ENCODE data around the gene SESN1. TPM values are rescaled to one million over a fixed set of nuclear protein-coding genes. Genes with fewer than 3 reads are reported as not detected.

SESN1 gene
- total and polyA plus RNA-seq, 9 donors, result 34.8 to 47.9 (median 40.9) TPM

DNA sequence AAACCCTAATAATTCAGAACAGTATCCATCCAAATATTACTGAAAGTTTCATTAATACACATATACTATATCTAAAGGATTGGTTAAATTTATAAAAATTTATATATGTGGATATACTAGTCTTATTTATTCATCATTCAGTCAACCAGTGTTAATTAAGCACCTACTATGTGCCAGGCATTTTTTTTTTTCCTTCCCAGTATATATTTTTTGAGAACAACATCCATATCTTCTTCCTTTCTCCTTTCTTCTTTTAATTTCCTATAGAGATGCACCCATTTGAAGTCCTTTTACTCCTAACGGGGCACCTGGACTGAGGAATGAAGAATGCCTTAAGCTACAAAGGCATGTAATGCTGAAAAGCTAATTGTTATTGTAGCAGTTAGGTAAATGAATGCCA, 72.8 kb downstream of the SESN1 start:
- no CpG with 5 or more reads among the region's 1 CpG for WGBS (ENCODE audit: insufficient coverage)
- H3K36me3 ChIP-seq (ENCODE audit: control insufficient read depth, insufficient read depth, low read length), result no peaks in the 10 kb centered on the region
- no peak overlapping the region for H3K27ac ChIP-seq (ENCODE audit: low read length)
- no peak overlapping the region for H3K4me3 ChIP-seq (ENCODE audit: low read length)
- DNase-seq, result no peak
- no peaks in the 10 kb centered on the region for H3K27me3 ChIP-seq (ENCODE audit: control insufficient read depth, insufficient read depth, low read length)
- no peaks in the 10 kb centered on the region for H3K4me1 ChIP-seq (ENCODE audit: control insufficient read depth, insufficient read depth, low read length)
- H3K9me3 ChIP-seq (replicated peaks; ENCODE audit: control insufficient read depth, low read depth, low read length), result no peaks in the 10 kb centered on the region

GRCh38 chr6:109019911-109020310, 74.7 kb downstream of the SESN1 start:
- Histone ChIP-seq H3K9me3 (replicated peaks; ENCODE audit: control insufficient read depth, low read depth, low read length) (no peaks in the 10 kb centered on the region), H3K36me3 (ENCODE audit: control insufficient read depth, insufficient read depth, low read length) (no peaks in the 10 kb centered on the region), H3K27ac (ENCODE audit: low read length) (no peak overlapping the region), H3K4me1 (ENCODE audit: control insufficient read depth, insufficient read depth, low read length) (no peaks in the 10 kb centered on the region), H3K27me3 (ENCODE audit: control insufficient read depth, insufficient read depth, low read length) (no peaks in the 10 kb centered on the region), H3K4me3 (ENCODE audit: low read length) (no peak overlapping the region)
- no CpG with 5 or more reads among the region's 1 CpG for WGBS (ENCODE audit: insufficient coverage)
- DNase-seq, result no peak

GRCh38 chr6:109015176-109015575, 79.5 kb downstream of the SESN1 start:
- no peaks in the 10 kb centered on the region for H3K9me3 ChIP-seq (replicated peaks; ENCODE audit: control insufficient read depth, low read depth, low read length)
- H3K27ac ChIP-seq (ENCODE audit: low read length), result no peak overlapping the region
- DNase-seq, result no peak
- H3K36me3 ChIP-seq (ENCODE audit: control insufficient read depth, insufficient read depth, low read length), result no peaks in the 10 kb centered on the region
- no peaks in the 10 kb centered on the region for H3K4me1 ChIP-seq (ENCODE audit: control insufficient read depth, insufficient read depth, low read length)
- no peak overlapping the region for H3K4me3 ChIP-seq (ENCODE audit: low read length)
- no peaks in the 10 kb centered on the region for H3K27me3 ChIP-seq (ENCODE audit: control insufficient read depth, insufficient read depth, low read length)

DNA sequence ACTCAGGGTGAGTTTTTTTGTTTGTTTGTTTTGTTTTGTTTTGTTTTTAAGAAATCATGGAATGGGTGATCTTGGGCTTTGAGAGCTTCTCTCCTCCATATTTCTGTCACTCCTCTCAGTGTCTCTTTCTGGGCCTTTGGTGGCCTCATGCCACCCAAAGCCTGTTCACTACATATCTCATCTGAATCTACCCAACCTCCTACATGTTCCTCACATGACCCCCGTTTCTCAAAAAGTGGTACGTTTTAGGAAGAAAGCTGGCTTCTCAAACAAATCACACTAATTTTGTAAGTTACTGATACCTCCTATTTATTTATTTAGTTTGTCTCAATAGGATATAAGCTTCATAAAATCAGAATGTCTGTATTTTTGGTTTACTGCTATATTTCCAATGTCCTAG, 80.0 kb downstream of the SESN1 start:
- no peak overlapping the region for H3K4me3 ChIP-seq (ENCODE audit: low read length)
- H3K27ac ChIP-seq (ENCODE audit: low read length), result no peak overlapping the region
- no peaks in the 10 kb centered on the region for H3K4me1 ChIP-seq (ENCODE audit: control insufficient read depth, insufficient read depth, low read length)
- no peaks in the 10 kb centered on the region for H3K9me3 ChIP-seq (replicated peaks; ENCODE audit: control insufficient read depth, low read depth, low read length)
- no CpG with 5 or more reads among the region's 2 CpGs for WGBS (ENCODE audit: insufficient coverage)
- no peak for DNase-seq
- H3K27me3 ChIP-seq (ENCODE audit: control insufficient read depth, insufficient read depth, low read length), result no peaks in the 10 kb centered on the region
- no peaks in the 10 kb centered on the region for H3K36me3 ChIP-seq (ENCODE audit: control insufficient read depth, insufficient read depth, low read length)

DNA sequence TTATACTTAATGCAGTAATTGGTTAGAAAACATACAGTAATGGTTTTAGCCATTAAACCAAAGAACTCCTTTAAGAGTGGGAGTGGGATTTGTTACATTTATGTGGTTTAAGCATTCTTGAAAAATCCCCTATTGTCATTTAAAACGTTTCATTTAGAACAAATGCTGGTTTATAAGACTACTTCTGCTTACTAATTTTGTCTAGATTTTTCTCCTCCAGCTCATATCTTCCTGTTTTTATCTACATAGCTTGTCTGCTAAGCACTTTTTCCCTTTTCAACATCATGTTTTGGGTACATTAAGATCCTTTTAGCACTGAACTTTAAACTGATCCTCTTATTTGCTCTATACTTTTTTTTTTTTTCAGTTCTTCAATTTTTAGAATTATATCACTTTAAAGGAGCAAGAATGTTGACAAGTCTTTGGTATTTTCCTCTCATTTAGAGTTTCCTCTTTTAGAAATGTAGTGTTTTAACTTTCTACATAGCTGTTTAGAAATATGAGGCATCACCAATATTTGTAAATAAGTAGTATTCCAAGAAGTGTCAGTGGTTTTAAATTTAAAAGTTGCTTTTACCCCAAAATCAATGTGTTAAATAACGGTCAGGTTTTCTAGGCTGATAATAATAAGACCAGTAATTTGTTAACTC, 80.9 kb downstream of the SESN1 start:
- WGBS (ENCODE audit: insufficient coverage), result no CpG with 5 or more reads among the region's 2 CpGs
- Histone ChIP-seq H3K27ac (ENCODE audit: low read length) (no peak overlapping the region), H3K4me1 (ENCODE audit: control insufficient read depth, insufficient read depth, low read length) (no peaks in the 10 kb centered on the region)

GRCh38 chr6:109010705-109011102, 83.9 kb downstream of the SESN1 start:
- H3K27ac ChIP-seq (ENCODE audit: low read length), result no peak overlapping the region
- no peaks in the 10 kb centered on the region for H3K27me3 ChIP-seq (ENCODE audit: control insufficient read depth, insufficient read depth, low read length)
- no peak for DNase-seq
- WGBS (ENCODE audit: insufficient coverage), result no CpG with 5 or more reads among the region's 2 CpGs
- no peaks in the 10 kb centered on the region for H3K9me3 ChIP-seq (replicated peaks; ENCODE audit: control insufficient read depth, low read depth, low read length)
- no peaks in the 10 kb centered on the region for H3K36me3 ChIP-seq (ENCODE audit: control insufficient read depth, insufficient read depth, low read length)
- H3K4me1 ChIP-seq (ENCODE audit: control insufficient read depth, insufficient read depth, low read length), result no peaks in the 10 kb centered on the region
- no peak overlapping the region for H3K4me3 ChIP-seq (ENCODE audit: low read length)

More for the DNA sequence above, 80.9 kb downstream of the SESN1 start:
- Histone ChIP-seq H3K36me3 (ENCODE audit: control insufficient read depth, insufficient read depth, low read length) (no peaks in the 10 kb centered on the region), H3K4me3 (ENCODE audit: low read length) (no peak overlapping the region), H3K9me3 (replicated peaks; ENCODE audit: control insufficient read depth, low read depth, low read length) (no peaks in the 10 kb centered on the region), H3K27me3 (ENCODE audit: control insufficient read depth, insufficient read depth, low read length) (no peaks in the 10 kb centered on the region)
- DNase-seq, result peak; percentile 43

DNA sequence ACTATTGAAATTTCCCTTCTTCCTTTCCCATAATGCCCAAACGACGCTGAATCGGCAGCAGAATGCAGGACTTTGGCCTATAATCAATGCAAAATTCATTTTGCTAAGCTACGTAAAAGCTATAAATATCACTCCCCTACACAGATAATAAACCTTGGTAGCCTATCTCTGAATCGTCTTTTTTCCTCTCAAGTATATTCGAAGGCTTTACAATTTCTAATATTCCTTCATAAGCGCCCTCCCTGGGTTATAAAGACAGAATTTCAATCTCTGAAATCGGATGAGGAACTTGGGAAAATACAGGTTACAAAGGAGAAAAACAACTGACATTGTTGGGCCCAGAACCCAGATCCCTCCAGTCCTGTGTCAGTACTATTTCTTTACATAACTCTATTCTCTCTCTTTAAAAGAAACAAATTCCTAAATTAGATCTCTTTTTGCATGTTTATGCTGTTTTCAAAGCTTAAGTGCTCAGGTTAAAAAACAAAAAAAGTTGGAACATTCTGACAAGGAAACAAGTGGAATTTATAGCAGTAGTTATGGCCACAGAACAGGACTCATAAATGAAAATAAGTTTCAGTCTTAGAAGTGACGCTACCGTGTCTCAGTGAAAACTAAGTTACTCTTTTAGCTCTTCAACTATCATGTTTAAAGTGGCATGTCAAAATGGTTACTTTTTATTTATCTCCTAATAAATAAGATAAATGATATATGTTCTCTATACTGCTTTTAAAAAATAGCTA, 84.5 kb downstream of the SESN1 start:
- Histone ChIP-seq H3K36me3 (ENCODE audit: control insufficient read depth, insufficient read depth, low read length) (no peaks in the 10 kb centered on the region), H3K27ac (ENCODE audit: low read length) (peak overlapping the region; percentile 96), H3K4me3 (ENCODE audit: low read length) (peak overlapping the region; percentile 91), H3K9me3 (replicated peaks; ENCODE audit: control insufficient read depth, low read depth, low read length) (no peaks in the 10 kb centered on the region), H3K4me1 (ENCODE audit: control insufficient read depth, insufficient read depth, low read length) (no peaks in the 10 kb centered on the region), H3K27me3 (ENCODE audit: control insufficient read depth, insufficient read depth, low read length) (no peaks in the 10 kb centered on the region)
- WGBS (ENCODE audit: insufficient coverage), result 0% methylated on average over 4 of the region's 10 CpGs
- no peak for DNase-seq

DNA sequence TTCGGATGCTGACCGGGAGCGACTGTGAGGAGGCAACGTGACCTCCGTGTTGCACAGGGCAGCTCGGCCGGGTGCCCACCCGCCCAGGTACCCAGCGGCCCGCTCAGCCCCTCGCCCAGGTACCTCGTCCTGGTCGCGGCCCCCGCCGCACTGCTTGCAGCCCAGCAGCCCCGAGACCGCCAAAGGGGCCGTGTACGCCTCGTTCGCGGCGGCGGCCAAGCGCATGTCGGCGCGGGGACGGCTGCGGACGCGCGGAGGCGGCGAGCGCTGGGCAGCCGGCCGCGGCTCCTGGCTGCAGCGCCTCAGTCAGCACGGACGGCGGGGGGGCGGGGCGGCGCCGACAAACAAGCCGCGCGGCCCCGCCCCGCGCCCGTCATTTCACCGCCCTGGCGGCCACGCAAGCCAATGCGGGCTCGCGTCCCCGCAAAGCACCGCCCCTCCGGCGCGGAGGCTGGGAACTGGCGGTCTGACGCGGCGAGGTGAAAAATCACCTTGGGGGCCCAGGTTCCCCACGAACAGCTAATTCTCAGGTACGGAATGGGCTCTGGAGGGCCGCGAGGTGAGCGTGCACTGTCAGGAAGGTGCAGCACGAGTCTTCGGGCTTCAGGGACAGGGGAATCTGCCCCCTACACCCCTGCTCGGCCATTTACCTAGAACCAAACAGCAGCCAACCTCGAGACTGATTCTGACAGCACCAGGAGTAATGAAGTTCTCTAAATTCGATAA, 85.2 kb downstream of the SESN1 start:
- Histone ChIP-seq H3K27ac (ENCODE audit: low read length) (peak overlapping the region; percentile 96), H3K9me3 (replicated peaks; ENCODE audit: control insufficient read depth, low read depth, low read length) (no peaks in the 10 kb centered on the region), H3K4me3 (ENCODE audit: low read length) (peak overlapping the region; percentile 91), H3K27me3 (ENCODE audit: control insufficient read depth, insufficient read depth, low read length) (no peaks in the 10 kb centered on the region), H3K4me1 (ENCODE audit: control insufficient read depth, insufficient read depth, low read length) (no peaks in the 10 kb centered on the region), H3K36me3 (ENCODE audit: control insufficient read depth, insufficient read depth, low read length) (no peaks in the 10 kb centered on the region)
- peak; percentile 97 for DNase-seq
- WGBS (ENCODE audit: insufficient coverage), result under 1% methylated on average over 74 of the region's 80 CpGs

GRCh38 chr6:109008537-109009235, 86.0 kb downstream of the SESN1 start:
- Histone ChIP-seq H3K4me1 (ENCODE audit: control insufficient read depth, insufficient read depth, low read length) (no peaks in the 10 kb centered on the region), H3K27ac (ENCODE audit: low read length) (peak overlapping the region; percentile 85), H3K27me3 (ENCODE audit: control insufficient read depth, insufficient read depth, low read length) (no peaks in the 10 kb centered on the region), H3K9me3 (replicated peaks; ENCODE audit: control insufficient read depth, low read depth, low read length) (no peaks in the 10 kb centered on the region), H3K4me3 (ENCODE audit: low read length) (peak overlapping the region; percentile 78), H3K36me3 (ENCODE audit: control insufficient read depth, insufficient read depth, low read length) (no peaks in the 10 kb centered on the region)
- DNase-seq, result peak; percentile 64
- 2% methylated on average over 18 of the region's 24 CpGs for WGBS (ENCODE audit: insufficient coverage)

DNA sequence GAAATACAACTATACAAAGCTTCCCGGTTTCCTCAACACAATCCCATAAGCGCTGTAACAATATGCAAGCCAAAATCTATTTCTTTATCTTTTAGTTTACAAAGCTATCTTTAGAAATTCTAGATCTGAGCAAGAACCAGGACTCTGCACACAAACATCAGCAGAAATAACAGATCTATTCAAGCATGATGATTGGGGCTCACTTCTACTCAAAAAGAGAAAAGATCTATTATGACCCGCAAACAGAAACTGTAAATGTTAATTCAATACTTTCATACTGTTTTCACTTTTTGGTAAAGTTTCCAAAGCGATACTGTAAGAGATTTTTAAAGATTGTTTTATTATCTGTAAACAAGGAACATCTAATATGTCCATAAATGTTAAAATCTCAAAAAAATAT, 86.6 kb downstream of the SESN1 start:
- Histone ChIP-seq H3K4me3 (ENCODE audit: low read length) (peak overlapping the region; percentile 78), H3K27me3 (ENCODE audit: control insufficient read depth, insufficient read depth, low read length) (no peaks in the 10 kb centered on the region), H3K4me1 (ENCODE audit: control insufficient read depth, insufficient read depth, low read length) (no peaks in the 10 kb centered on the region), H3K27ac (ENCODE audit: low read length) (no peak overlapping the region), H3K9me3 (replicated peaks; ENCODE audit: control insufficient read depth, low read depth, low read length) (no peaks in the 10 kb centered on the region), H3K36me3 (ENCODE audit: control insufficient read depth, insufficient read depth, low read length) (no peaks in the 10 kb centered on the region)
- no CpG with 5 or more reads among the region's 4 CpGs for WGBS (ENCODE audit: insufficient coverage)
- no peak for DNase-seq

Measured in muscle of leg (tissue), 11 donors.